Pons (tissue), 1 donor: ENCODE results near the gene TERT.
"Not testable (repeated sequence)": the region's sequence is repeated elsewhere in the genome, so short reads cannot be mapped to it uniquely, and the experiment has no call there.

Experiments used
- DNase-seq: peaks from one replicate; pipeline ENCODE4 v3.0.0-alpha.2; 2016; ENCODE audit warnings: low spot score

Gene TERT

DNA sequence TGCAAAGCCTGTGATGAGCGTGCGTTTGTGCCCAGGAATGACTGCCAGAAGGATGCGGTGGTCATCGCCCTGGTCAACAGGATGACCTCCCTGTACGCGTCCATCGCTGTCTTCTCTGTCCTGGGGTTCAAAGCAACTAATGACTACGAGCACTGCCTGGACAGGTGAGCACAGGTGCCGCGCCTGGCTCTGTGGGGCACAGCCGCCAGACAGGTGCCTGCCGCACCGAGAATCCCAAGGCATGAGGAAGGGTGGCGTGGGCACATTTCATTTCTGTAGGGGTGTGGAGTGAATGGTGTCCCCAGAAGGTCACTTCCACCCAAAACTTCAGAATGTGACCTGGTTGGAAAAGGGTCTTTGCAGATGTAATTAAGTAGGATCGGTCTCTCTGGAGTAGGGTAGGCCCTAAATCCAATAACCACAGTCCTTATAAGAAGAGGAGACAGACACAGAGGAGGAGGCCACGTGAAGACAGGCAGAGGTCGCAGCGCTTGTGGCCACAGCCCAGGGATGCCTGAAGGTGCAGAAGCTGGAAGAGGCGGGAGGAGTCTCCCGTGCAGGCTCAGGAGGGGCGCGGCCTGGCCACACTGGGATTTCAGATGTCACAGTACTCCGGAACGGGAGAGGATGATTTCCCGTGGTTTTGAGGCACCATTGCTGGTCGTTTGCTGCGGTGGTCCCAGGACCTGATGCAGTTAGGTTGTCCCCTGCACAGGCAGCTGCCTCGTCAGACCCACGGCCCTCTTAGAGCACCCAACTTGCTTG lies 54.2 kb downstream of the TERT start:
- no peak for DNase-seq

GRCh38 chr5:1239505-1240251 lies 55.2 kb downstream of the TERT start:
- DNase-seq, result no peak

DNA sequence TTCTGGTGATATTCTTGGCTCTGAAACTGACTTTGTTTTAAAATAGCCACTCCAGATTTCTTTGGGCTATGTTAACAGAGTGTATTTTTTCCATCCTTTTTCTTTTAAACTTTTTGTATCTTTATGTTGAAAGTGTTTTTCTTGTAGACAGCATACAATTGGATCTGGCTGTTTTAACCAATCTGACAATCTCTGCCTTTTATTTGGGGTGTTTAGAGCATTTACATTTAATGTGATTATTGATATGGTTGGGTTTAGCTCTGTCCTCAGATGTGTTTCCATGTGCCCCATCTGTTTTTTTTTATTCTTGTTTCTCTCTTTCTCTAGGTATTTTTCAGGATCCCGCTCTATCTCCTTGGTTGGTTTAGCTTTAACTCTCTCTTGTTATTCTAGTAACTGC lies 59.0 kb downstream of the TERT start:
- no peak for DNase-seq

- DNase-seq, result no peak
Measured at GRCh38 chr5:1235379-1235778, 59.5 kb downstream of the TERT start.

DNA sequence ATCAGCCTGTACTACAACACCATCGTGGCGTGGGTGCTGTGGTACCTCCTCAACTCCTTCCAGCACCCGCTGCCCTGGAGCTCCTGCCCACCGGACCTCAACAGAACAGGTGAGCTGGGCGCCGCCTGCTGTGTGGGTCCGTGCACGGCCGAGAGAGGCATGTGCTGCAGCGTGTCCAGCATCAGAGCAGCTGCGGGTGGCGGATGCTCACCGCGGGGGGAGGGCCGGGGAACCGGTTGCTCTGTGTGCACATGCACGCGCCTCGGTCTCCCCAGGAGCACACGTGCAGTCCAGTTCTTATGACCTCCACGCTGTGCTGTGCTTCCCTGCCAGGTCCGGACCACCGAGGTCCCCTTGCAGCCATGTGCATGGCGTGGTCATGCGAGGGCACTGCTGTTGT lies 62.1 kb downstream of the TERT start:
- DNase-seq, result no peak

DNA sequence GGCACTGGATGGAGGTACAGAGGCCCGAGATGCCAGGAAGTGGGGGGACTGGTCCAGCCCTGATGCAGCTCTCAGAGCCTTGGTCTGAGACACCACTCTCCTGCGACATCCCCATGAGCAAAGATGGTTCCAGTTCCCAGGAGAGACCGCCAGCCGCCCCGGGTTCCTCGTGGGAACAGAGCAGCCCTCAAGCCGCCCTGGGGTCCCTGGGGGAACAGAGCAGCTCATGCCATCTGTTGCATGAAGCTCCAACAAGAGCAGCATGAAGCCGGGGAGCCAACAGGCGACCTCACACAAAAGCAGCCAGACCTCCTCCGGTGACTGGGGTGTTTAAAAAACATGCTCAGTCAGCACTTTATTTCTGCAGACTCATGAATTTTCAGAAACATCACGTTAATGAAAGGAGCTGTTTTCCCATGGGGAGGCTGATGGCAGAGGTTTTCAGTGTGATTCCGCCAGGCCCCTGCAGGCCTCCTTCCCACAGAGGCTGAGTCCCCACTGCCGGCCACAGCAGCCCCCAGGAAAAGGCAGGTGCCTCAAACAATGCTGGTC lies 63.4 kb downstream of the TERT start:
- no peak for DNase-seq

GRCh38 chr5:1230551-1230950 lies 64.3 kb downstream of the TERT start:
- DNase-seq, result no peak

DNA sequence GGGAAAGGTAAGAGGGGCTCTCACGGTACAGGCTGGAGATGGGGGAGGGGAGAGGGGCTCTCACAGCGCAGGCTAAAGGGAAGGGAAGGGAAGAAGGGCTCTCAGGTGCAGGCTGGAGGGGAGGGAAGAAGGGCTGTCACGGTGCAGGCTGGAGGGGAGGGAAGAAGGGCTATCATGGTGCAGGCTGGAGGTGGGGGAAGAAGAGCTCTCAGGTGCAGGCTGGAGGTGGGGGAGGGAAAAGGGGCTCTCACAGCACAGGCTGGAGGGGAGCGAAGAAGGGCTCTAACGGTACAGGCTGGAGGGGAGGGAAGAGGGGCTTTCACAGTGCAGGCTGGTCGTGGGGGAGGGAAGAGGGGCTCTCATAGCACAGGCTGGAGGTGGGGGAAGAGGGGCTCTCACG lies 65.0 kb downstream of the TERT start:
- no peak for DNase-seq

- DNase-seq, result not testable (repeated sequence)
Measured at GRCh38 chr5:1229023-1229422, 65.8 kb downstream of the TERT start.

- no peak for DNase-seq
Measured at GRCh38 chr5:1228120-1228519, 66.7 kb downstream of the TERT start.

DNA sequence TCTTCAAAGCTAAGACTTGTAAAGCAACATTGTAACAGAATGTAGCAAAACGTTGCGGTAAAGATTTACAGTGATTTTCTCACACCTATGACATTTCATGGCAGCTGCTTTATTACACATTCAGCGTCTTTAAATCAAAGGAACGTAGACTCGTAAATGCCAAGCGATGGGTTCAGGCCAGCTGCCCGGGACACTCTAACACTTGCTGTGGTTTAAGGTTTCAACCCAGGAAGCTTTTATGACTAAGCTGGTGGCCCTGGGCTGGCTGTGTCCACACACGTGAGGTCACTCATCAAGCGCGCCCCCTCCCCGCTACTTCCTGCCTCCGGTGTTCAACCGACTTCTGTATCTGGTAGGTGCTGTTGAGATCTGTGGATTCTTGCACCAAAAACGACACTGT lies 67.2 kb downstream of the TERT start:
- no peak for DNase-seq

DNA sequence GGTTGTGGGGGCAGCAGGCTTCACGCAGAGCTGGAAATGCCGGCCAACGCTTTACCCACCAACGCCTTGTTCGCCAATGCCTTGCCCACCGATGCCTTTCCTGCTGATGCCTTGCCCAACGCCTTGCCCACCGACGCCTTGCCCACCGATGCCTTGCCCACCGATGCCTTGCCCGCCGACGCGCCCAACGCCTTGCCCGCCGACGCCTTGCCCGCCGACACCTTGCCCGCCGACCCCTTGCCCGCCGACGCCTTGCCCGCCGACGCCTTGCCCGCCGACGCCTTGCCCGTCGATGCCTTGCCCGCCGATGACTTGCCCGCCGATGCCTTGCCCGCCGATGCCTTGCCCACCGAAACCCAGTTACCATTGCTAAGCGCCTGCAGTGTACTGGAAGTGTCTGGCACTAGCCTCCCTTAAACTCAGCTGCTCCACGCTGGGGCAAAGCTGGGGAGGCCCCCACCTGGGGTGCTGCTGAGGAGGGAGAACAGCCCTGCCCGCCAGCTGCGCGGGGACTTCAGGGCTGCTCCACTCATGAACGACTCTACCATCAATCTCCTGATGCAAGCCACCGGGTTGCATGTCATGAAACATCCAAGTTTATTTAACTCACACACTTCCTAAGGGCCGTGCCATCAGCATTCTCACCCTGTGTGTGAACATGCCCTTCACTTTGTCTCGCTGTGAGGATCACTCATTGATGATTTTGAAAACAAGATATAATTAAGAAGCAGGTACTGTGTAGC lies 67.9 kb downstream of the TERT start:
- no peak for DNase-seq

DNA sequence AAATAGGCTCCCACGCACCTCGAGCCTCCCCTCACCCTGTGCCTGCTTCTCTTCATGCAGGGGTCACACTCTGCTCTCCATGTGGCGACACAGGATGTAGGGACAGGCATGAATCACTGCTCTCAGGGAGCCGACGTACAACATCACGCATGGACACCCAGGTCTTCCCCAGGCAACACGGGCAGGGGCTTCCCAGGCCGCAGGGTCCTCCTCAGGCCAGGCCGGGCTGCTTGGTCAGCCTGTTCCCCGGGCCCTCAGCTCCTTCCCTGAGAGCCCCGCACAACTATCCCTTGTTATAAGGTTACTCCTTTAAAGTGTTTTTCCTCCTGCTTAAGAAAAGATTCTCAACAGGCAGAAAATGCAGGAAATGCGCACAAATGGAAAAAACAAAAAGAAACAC lies 68.6 kb downstream of the TERT start:
- DNase-seq, result no peak

- DNase-seq, result no peak
Measured at GRCh38 chr5:1225081-1225480, 69.8 kb downstream of the TERT start, which contains the start of gene SLC6A18. Gene SLC6A18, plus strand, starts transcription at chr5:1225381. Its CDS starts 97 bp downstream, at chr5:1225478.

GRCh38 chr5:1224631-1225030 lies 70.2 kb downstream of the TERT start:
- no peak for DNase-seq

- no peak for DNase-seq
Measured at GRCh38 chr5:1223278-1223670, 71.6 kb downstream of the TERT start.

- no peak for DNase-seq
Measured at GRCh38 chr5:1222621-1223277, 72.1 kb downstream of the TERT start.

- no peak for DNase-seq
Measured at GRCh38 chr5:1222147-1222546, 72.7 kb downstream of the TERT start.

DNA sequence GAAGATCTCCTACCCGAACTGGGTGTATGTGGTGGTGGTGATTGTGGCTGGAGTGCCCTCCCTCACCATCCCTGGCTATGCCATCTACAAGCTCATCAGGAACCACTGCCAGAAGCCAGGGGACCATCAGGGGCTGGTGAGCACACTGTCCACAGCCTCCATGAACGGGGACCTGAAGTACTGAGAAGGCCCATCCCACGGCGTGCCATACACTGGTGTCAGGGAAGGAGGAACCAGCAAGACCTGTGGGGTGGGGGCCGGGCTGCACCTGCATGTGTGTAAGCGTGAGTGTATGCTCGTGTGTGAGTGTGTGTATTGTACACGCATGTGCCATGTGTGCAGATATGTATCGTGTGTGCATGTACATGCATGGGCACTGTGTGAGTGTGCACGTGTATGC lies 73.1 kb downstream of the TERT start:
- DNase-seq, result no peak

- no peak for DNase-seq
Measured at GRCh38 chr5:1220831-1221230, 74.0 kb downstream of the TERT start.

DNA sequence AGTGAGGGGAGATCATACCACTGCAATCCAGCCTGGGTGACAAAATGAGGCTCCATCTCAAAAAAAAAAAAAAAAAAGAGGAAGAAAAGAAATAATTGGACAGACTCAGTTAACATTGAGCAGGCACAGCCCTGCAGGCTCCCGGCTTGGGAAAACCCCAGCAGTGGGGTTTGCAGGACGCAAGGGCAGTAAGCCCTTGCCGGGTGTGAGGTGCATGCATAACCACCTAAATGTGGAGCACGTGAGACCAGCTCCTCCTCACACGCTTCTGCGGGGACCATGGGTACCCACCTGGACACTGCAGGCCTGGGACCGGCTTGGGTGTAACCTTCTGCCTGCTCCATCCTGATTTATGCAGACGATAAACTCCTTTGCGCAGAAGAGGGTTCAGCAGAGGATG lies 74.5 kb downstream of the TERT start:
- no peak for DNase-seq

DNA sequence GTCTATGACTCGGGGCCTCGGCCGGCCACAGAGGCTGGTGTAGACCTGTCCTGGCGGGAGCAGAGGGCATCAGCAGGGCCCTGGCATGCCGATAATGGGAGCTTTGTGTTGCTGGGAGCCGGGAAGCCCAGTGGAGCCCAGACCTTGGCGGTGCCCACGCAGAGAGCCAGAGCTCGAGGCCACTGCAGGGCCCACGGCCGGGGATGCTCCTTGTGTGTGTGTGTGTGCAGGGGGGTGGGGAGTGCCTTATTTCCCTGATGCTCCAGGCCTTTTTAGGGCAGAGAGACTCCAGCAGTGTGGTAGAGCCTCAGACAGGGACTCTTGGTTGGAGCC lies 75.1 kb downstream of the TERT start:
- no peak for DNase-seq
